Stimulated activated CD8-positive, alpha-beta memory T cell treated with anti-CD3 and anti-CD28 coated beads, Interleukin-4, amount 100 ng/mL, for 1 hour (primary cell): ENCODE measurements around the gene TBPL2.
"Not testable (repeated sequence)": the region's sequence is repeated elsewhere in the genome, so short reads cannot be mapped to it uniquely, and the experiment has no call there.

Experiments used
- DNase-seq, 2 donors: peaks; one replicate each; pipeline ENCODE4 v3.0.0-alpha.2; 2020; ENCODE audit warnings: low read depth in 2 of 2, low spot score in 1 of 2

TBPL2 gene

GRCh38 chr14:55440385-55440784, at the start of gene TBPL2:
TSS of gene TBPL2 (minus strand) at chr14:55440616. CDS start at chr14:55440449, 167 bp downstream.
- DNase-seq: no peak

- DNase-seq: no peak
Observed at GRCh38 chr14:55488204-55488603, 47.8 kb upstream of the TBPL2 start.

GRCh38 chr14:55482936-55483605, 42.7 kb upstream of the TBPL2 start:
- DNase-seq: no peak

- no peak for DNase-seq
Observed at GRCh38 chr14:55481769-55482168, 41.4 kb upstream of the TBPL2 start.

- DNase-seq: no peak
Observed at GRCh38 chr14:55477680-55478079, 37.3 kb upstream of the TBPL2 start.

- DNase-seq: not testable (repeated sequence)
Observed at GRCh38 chr14:55476448-55476847, 36.0 kb upstream of the TBPL2 start.

- DNase-seq: no peak
Observed at GRCh38 chr14:55473786-55474185, 33.4 kb upstream of the TBPL2 start.

GRCh38 chr14:55470025-55470424, 29.6 kb upstream of the TBPL2 start:
- no peak for DNase-seq

GRCh38 chr14:55467307-55467706, 26.9 kb upstream of the TBPL2 start:
- DNase-seq: no peak

GRCh38 chr14:55458800-55459515, 18.5 kb upstream of the TBPL2 start:
- DNase-seq: no peak

- no peak for DNase-seq
Observed at GRCh38 chr14:55457496-55457895, 17.1 kb upstream of the TBPL2 start.

- not testable (repeated sequence) for DNase-seq
Observed at GRCh38 chr14:55456411-55456810, 16.0 kb upstream of the TBPL2 start.

- no peak for DNase-seq
Observed at GRCh38 chr14:55454264-55455002, 14.0 kb upstream of the TBPL2 start.

GRCh38 chr14:55451950-55452349, 11.5 kb upstream of the TBPL2 start:
- DNase-seq: no peak

GRCh38 chr14:55451398-55451797, 11.0 kb upstream of the TBPL2 start:
- no peak for DNase-seq

- DNase-seq: no peak
Observed at GRCh38 chr14:55450987-55451386, 10.6 kb upstream of the TBPL2 start.

GRCh38 chr14:55450539-55450938, 10.1 kb upstream of the TBPL2 start:
- no peak for DNase-seq

GRCh38 chr14:55450124-55450523, 9.7 kb upstream of the TBPL2 start:
- DNase-seq: no peak

GRCh38 chr14:55449116-55449515, 8.7 kb upstream of the TBPL2 start:
- no peak for DNase-seq

GRCh38 chr14:55448141-55448614, 7.8 kb upstream of the TBPL2 start:
- no peak for DNase-seq

GRCh38 chr14:55446833-55447232, 6.4 kb upstream of the TBPL2 start:
- no peak for DNase-seq
